ENCODE results near the gene EIF3A. TPM values are rescaled to one million over a fixed set of nuclear protein-coding genes. Genes with fewer than 3 reads are reported as not detected.

Gene EIF3A
- total and polyA plus RNA-seq, 2 of the 8 experiments (the other 6 are each of a cell fraction or from before 2014, with no cell fraction given), result 26.8 to 209 TPM

- POLR2A ChIA-PET (ENCODE audit: partially characterized antibody), result no interaction called here
- TF ChIP-seq KDM4A (IDR thresholded peaks at IDR 0.05; ENCODE audit: low read depth, low read length, severe bottlenecking) (no peak), SAP30 (IDR thresholded peaks at IDR 0.05; ENCODE audit: insufficient read depth, insufficient replicate concordance, low read length) (no peak), KDM1A (IDR thresholded peaks at IDR 0.05; ENCODE audit: borderline replicate concordance, low read length) (no peak), SIN3A (conservative IDR thresholded peaks at IDR 0.05 in 1 of 2, IDR thresholded peaks at IDR 0.05 in 1 of 2; ENCODE audit: low read depth in 1 of 2, low read length in 2 of 2) (no peak), ATF2 (IDR thresholded peaks at IDR 0.05; ENCODE audit: low read length) (no peak)
- TF ChIP-seq, protein P1, sequence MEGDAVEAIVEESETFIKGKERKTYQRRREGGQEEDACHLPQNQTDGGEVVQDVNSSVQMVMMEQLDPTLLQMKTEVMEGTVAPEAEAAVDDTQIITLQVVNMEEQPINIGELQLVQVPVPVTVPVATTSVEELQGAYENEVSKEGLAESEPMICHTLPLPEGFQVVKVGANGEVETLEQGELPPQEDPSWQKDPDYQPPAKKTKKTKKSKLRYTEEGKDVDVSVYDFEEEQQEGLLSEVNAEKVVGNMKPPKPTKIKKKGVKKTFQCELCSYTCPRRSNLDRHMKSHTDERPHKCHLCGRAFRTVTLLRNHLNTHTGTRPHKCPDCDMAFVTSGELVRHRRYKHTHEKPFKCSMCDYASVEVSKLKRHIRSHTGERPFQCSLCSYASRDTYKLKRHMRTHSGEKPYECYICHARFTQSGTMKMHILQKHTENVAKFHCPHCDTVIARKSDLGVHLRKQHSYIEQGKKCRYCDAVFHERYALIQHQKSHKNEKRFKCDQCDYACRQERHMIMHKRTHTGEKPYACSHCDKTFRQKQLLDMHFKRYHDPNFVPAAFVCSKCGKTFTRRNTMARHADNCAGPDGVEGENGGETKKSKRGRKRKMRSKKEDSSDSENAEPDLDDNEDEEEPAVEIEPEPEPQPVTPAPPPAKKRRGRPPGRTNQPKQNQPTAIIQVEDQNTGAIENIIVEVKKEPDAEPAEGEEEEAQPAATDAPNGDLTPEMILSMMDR (IDR thresholded peaks at IDR 0.05; ENCODE audit: control extremely low read depth in 1 of 3, insufficient read depth in 1 of 3, low read depth in 1 of 3, low read length in 3 of 3), result no peak
Measured at GRCh38 chr10:119026301-119027110, 54.1 kb downstream of the EIF3A start.

More at GRCh38 chr10:119026301-119027110, 54.1 kb downstream of the EIF3A start:
- H3K4me2 ChIP-seq (ENCODE audit: insufficient read depth in 1 of 2, low read depth in 2 of 2, low read length in 2 of 2), result no peak overlapping the region
- H3K27me3 ChIP-seq (replicated peaks in 1 of 4; ENCODE audit: control insufficient read depth in 3 of 4, extremely low read depth in 1 of 4, insufficient read depth in 3 of 4, low read length in 3 of 4), result no peaks in the 10 kb centered on the region
- peaks cover 0 to 2% of the 10 kb centered on the region in 2 experiments for H4K20me1 ChIP-seq (replicated peaks in 1 of 2; ENCODE audit: control insufficient read depth in 1 of 2, insufficient read depth in 2 of 2, low read length in 2 of 2)
- H3K14ac ChIP-seq (ENCODE audit: insufficient read length), result no peak overlapping the region
- H3K79me2 ChIP-seq (ENCODE audit: control insufficient read depth in 1 of 2, insufficient read depth in 2 of 2, low read length in 2 of 2), result no peaks in the 10 kb centered on the region
- CTCF ChIA-PET (ENCODE audit: partially characterized antibody), result interaction anchor here (0.6 to 0.8 kb wide), 2 partner anchors 221 to 1561 kb away, joined by 3 read pairs; no protein-coding TSS in a partner anchor
- no peak overlapping the region for H2BK5ac ChIP-seq (ENCODE audit: low read depth, low read length)
- H3K27ac ChIP-seq (ENCODE audit: low read depth, low read length), result no peak overlapping the region
- no peak overlapping the region for H3K18ac ChIP-seq (ENCODE audit: extremely low read depth, low read length)
- no peak overlapping the region for H2BK20ac ChIP-seq (ENCODE audit: low read length)
- DNase-seq (ENCODE audit: low read depth in 1 of 2, low spot score in 2 of 2) (peak in 1 of 2 experiments; percentile 31), FAIRE-seq (no peak)
- no peak overlapping the region for H3K4me3 ChIP-seq (ENCODE audit: extremely low read depth in 1 of 4, insufficient read depth in 2 of 4, low read depth in 3 of 4, low read length in 4 of 4)
- no peaks in the 10 kb centered on the region for H3K36me3 ChIP-seq (ENCODE audit: control insufficient read depth in 2 of 4, insufficient read depth in 4 of 4, low read length in 3 of 4)
- H3K9me3 ChIP-seq (ENCODE audit: insufficient read depth in 2 of 2, low read depth in 1 of 2, low read length in 1 of 2), result no peaks in the 10 kb centered on the region
- H2BK120ac ChIP-seq (replicated peaks; ENCODE audit: low read depth, low read length), result no peak overlapping the region
- 90% methylated on average over 18 of the region's 18 CpGs; no CpG with 5 or more reads in 1 of the 2 experiments for WGBS, 2 experiments (ENCODE audit: extremely low coverage in 1 of 2, insufficient coverage in 1 of 2, insufficient read length in 1 of 2, insufficient replicate concordance in 2 of 2, low coverage in 1 of 2, low lambda C conversion rate in 2 of 2, missing lambda C conversion rate in 1 of 2)
- H3K4me1 ChIP-seq (replicated peaks in 1 of 4; ENCODE audit: control insufficient read depth in 3 of 4, insufficient read depth in 4 of 4, low read length in 3 of 4), result peaks cover 5 to 9% (median 7%) of the 10 kb centered on the region in 4 experiments; a peak in 6 of 7 replicates
- H3K56ac ChIP-seq (replicated peaks; ENCODE audit: insufficient read length, low read depth, low read length), result no peak overlapping the region
- no peak overlapping the region for H2BK15ac ChIP-seq (ENCODE audit: low read length)
- no peak overlapping the region for H3K23ac ChIP-seq (ENCODE audit: insufficient read length)
- H3K79me1 ChIP-seq (ENCODE audit: low read depth, low read length), result no peaks in the 10 kb centered on the region
- H3K9ac ChIP-seq (replicated peaks in 1 of 4; ENCODE audit: extremely low read depth in 1 of 4, low read depth in 3 of 4, low read length in 3 of 4), result no peak overlapping the region
- no peak overlapping the region for H2BK12ac ChIP-seq (ENCODE audit: low read depth, low read length)
- H3K4ac ChIP-seq (replicated peaks; ENCODE audit: insufficient read length, low read depth, low read length), result no peak overlapping the region
- peaks cover 9% of the 10 kb centered on the region for H3K23me2 ChIP-seq (ENCODE audit: low read depth, low read length)
- no peak overlapping the region for H4K91ac ChIP-seq (replicated peaks; ENCODE audit: insufficient read length, low read length)
- H4K8ac ChIP-seq (ENCODE audit: extremely low read depth, insufficient read depth, low read length), result no peak overlapping the region; the same call in 1 of the 2 replicates
- no peak overlapping the region for H4K5ac ChIP-seq (ENCODE audit: insufficient read length, low read depth, low read length)
- H2AFZ ChIP-seq (ENCODE audit: low read length), result no peak overlapping the region
- H2AK5ac ChIP-seq (ENCODE audit: low read depth, low read length), result no peak overlapping the region
